ENCODE data around the gene C14orf132.

The C14orf132 gene

GRCh38 chr14:96102081-96102856, 63.1 kb downstream of the C14orf132 start:
- no peak for DNase-seq

- no peak for DNase-seq
Observed at GRCh38 chr14:96103075-96103474, 63.9 kb downstream of the C14orf132 start.

- no peak for DNase-seq
Observed at GRCh38 chr14:96103560-96104460, 64.6 kb downstream of the C14orf132 start.

- no peak for DNase-seq
Observed at GRCh38 chr14:96104469-96105057, 65.4 kb downstream of the C14orf132 start.

- no peak for DNase-seq
Observed at GRCh38 chr14:96105089-96105925, 66.1 kb downstream of the C14orf132 start.

- no peak for DNase-seq
Observed at GRCh38 chr14:96105926-96106441, 66.8 kb downstream of the C14orf132 start.

- no peak for DNase-seq
Observed at GRCh38 chr14:96106891-96107290, 67.7 kb downstream of the C14orf132 start.

GRCh38 chr14:96108061-96108795, 69.1 kb downstream of the C14orf132 start:
- no peak for DNase-seq

- no peak for DNase-seq
Observed at GRCh38 chr14:96108911-96109310, 69.7 kb downstream of the C14orf132 start.

GRCh38 chr14:96109596-96110355, 70.6 kb downstream of the C14orf132 start:
- DNase-seq: no peak

- no peak for DNase-seq
Observed at GRCh38 chr14:96112032-96112431, 72.9 kb downstream of the C14orf132 start.

GRCh38 chr14:96114002-96114401, 74.8 kb downstream of the C14orf132 start:
- no peak for DNase-seq

GRCh38 chr14:96117101-96117897, 78.1 kb downstream of the C14orf132 start:
- DNase-seq: no peak

GRCh38 chr14:96117960-96118359, 78.8 kb downstream of the C14orf132 start:
- no peak for DNase-seq

- DNase-seq: no peak
Observed at GRCh38 chr14:96118391-96118790, 79.2 kb downstream of the C14orf132 start.

GRCh38 chr14:96119947-96120346, 80.8 kb downstream of the C14orf132 start:
- no peak for DNase-seq

GRCh38 chr14:96120392-96120791, 81.2 kb downstream of the C14orf132 start:
- DNase-seq: no peak

- DNase-seq: no peak
Observed at GRCh38 chr14:96120941-96121340, 81.8 kb downstream of the C14orf132 start.

GRCh38 chr14:96121660-96122395, 82.7 kb downstream of the C14orf132 start:
- no peak for DNase-seq

Measured in activated CD4-positive, CD25-positive, alpha-beta regulatory T cell (primary cell).